Sigmoid colon (tissue), 7 donors: ENCODE results near the gene DPP6. TPM values are rescaled to one million over a fixed set of nuclear protein-coding genes. Genes with fewer than 3 reads are reported as not detected.
"Not testable (repeated sequence)": the region's sequence is repeated elsewhere in the genome, so short reads cannot be mapped to it uniquely, and the experiment has no call there.

Experiments used
- DNase-seq: peaks from one replicate; pipeline ENCODE4 v3.0.0-alpha.2; 2019
- H3K27ac ChIP-seq, 4 donors: fragments of 200-600 bp; sonication (generic); one replicate each; pipeline ENCODE4 v1.5.1; 2016 to 2019; ENCODE audit warnings: mild to moderate bottlenecking in 1 of 4
- H3K27me3 ChIP-seq, 3 donors: fragments of 200-600 bp; sonication (generic); one replicate each; pipeline ENCODE4 v1.5.1; 2019; ENCODE audit warnings: mild to moderate bottlenecking in 1 of 3
- H3K36me3 ChIP-seq, 4 donors: fragments of 200-600 bp; sonication (generic); one replicate each; pipeline ENCODE4 v1.5.1; 2016 to 2019
- H3K4me1 ChIP-seq, 4 donors: fragments of 200-600 bp; sonication (generic); one replicate each; pipeline ENCODE4 v1.5.1; 2017 to 2019
- H3K4me3 ChIP-seq, 4 donors: fragments of 200-600 bp; sonication (generic); one replicate each; pipeline ENCODE4 v1.5.1; 2017 to 2019; ENCODE audit warnings: mild to moderate bottlenecking in 2 of 4, moderate library complexity in 1 of 4
- H3K9me3 ChIP-seq, 4 donors: fragments of 200-600 bp in 3 of 4; sonication (generic) in 3 of 4; one replicate each; pipeline versions ENCODE4 v1.5.1 to v1.6.1; 2013 to 2019
- WGBS, 2 donors: extraction: QIAGEN DNeasy Blood & Tissue Kit; methylation state at CpG; one replicate each; pipeline ENCODE4 v1.1.7; 2013; 5-methylcytosine and 5-hydroxymethylcytosine counted together
- intact Hi-C: fragments of 100-400 bp; cut with DNase I; formaldehyde crosslinking; loops from one replicate; pipeline ENCODE4 v1.15.1; 2023
- polyA plus RNA-seq, 3 donors: library from polyadenylated mRNA; stranded (reverse); fragments of 200-250 nt; gene quantifications; one replicate each; pipeline ENCODE4 v1.2.3, GENCODE V29; 2013
- total RNA-seq, 4 donors: library from RNA; depleted of rRNA; stranded (reverse); fragments of >200 nt; gene quantifications; one replicate each; pipeline ENCODE4 v1.1.0, GENCODE V29; 2016
- TF ChIP-seq, protein P1 (sequence below), 4 experiments: fragments of 450-650 bp in 3 of 4; fragments of 200-600 bp in 1 of 4; IDR thresholded peaks; one replicate each; pipeline ENCODE4 v1.5.1; 2016 to 2019; ENCODE audit warnings: antibody characterized with exemption in 4 of 4, mild to moderate bottlenecking in 3 of 4, moderate library complexity in 2 of 4
- donor health status: healthy with polysubstance abuse.
- donor health status: Bipolar disorder and iron deficiency.
- donor health status: healthy.

DPP6 gene
- total and polyA plus RNA-seq, 7 donors: 1.2 to 53.2 (median 41.0) TPM; not detected in 1

DNA sequence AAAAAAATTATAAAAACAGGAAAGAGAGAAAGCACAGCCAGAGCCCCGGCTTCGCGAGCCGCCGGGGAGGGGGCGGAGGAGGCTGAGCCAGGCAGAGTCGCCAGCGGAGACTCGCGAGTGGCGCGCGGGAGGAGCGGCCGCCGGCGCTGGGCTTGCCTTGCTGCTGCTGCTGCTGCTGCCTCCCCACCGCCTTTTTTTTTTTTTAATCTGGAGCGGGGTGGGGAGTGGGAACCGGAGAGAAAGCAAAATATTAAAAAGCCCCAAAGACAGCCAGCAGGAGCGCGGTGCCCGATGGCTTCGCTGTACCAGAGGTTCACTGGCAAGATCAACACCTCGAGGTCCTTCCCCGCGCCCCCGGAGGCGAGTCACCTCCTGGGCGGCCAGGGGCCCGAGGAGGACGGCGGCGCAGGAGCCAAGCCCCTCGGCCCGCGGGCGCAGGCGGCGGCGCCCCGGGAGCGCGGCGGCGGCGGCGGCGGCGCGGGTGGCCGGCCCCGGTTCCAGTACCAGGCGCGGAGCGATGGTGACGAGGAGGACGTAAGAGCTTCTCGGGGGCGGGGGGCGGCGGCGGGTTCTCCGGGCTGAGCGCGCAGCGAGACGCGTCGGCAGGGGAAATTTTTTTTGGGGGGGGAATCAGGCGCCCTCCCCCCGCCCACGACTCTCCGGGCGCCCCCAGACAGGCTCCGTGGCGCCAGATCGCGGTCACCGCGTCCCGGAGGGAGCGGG, 493 bp downstream of the DPP6 start:
- DNase-seq, intact Hi-C loops, H3K36me3 ChIP-seq, H3K9me3 ChIP-seq, H3K27ac ChIP-seq: not testable (repeated sequence)
- Histone ChIP-seq H3K4me3 (peak overlapping the region in 3 of 4 donors; percentile 19 to 34 (median 25)), H3K4me1 (peaks cover 0 to 12% (median 9%) of the 10 kb centered on the region in 4 donors), H3K27me3 (peaks cover 0 to 18% (median 6%) of the 10 kb centered on the region in 3 donors)
- 3 to 22% methylated on average over 76 to 82 of the region's 83 CpGs for WGBS, 2 donors

DNA sequence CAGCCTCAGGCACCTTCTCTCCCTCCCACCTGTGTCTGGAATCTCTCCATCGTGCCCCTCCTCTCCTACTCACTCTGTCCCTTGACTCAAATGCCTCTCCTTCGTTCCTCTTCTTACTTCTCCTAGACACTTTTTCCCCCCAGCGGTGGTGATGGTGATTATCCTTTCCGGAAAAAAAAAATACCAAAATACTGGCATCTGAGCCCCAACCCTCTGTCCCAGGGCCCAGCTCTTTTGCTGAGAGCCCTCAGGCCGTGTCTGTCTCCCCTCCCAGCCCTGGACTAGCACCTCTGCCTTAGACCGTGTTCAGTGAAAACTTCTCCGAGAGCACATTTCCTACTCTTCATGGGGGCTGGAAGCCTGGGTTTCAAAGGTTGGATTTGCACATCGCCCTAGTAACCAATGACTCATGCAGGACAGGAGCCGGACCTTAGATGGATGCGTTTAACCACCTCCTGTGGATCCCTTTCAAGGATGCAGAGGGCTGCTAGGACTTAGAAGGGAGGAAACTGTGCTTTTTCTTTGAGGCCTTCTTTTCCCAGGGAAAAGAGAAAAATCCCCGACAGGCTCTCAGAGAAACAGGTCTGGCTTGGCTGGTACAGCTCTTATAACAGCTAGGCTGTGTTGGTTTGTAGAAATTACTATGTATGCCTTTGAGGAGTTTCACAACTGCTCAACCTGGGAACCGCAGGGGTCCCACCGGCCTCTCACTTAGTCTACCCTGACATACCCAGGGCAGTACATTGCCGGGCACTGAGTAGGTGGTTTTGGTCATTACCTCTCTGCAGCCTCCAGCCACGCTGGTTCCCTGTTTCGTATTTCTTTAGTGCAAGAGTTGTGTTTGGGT, 1.5 kb downstream of the DPP6 start:
- H3K36me3 ChIP-seq, H3K4me3 ChIP-seq, H3K27ac ChIP-seq, DNase-seq, H3K9me3 ChIP-seq, intact Hi-C loops: not testable (repeated sequence)
- peaks cover 0 to 18% (median 6%) of the 10 kb centered on the region in 3 donors for H3K27me3 ChIP-seq
- peaks cover 0 to 12% (median 9%) of the 10 kb centered on the region in 4 donors for H3K4me1 ChIP-seq
- 38 to 41% methylated on average over 10 to 11 of the region's 16 CpGs for WGBS, 2 donors

DNA sequence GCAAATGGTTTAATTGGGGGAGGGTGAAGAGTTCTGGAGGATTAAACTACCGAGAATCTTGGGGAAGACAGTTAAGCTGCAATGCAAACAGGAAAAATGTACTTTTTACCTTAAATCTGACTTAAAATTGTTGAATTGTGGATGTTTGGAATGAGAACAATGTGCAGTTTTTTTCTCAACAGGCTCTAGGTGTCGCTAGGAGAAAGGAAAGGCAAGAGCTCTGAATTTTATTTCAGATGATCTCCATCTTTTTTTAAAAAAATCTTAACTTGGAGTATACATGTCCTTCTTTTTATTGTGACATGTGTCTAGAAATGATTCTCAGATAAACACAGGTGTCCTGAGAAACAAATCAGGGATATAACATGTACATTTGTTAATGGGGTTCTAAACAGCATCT, 2.5 kb downstream of the DPP6 start:
- WGBS, 2 donors: 21 to 25% methylated on average over 1 of the region's 2 CpGs
- DNase-seq, H3K36me3 ChIP-seq, H3K4me3 ChIP-seq, intact Hi-C loops, H3K9me3 ChIP-seq, H3K27ac ChIP-seq: not testable (repeated sequence)
- Histone ChIP-seq H3K27me3 (peaks cover 0 to 18% (median 6%) of the 10 kb centered on the region in 3 donors), H3K4me1 (peaks cover 0 to 12% (median 9%) of the 10 kb centered on the region in 4 donors)

DNA sequence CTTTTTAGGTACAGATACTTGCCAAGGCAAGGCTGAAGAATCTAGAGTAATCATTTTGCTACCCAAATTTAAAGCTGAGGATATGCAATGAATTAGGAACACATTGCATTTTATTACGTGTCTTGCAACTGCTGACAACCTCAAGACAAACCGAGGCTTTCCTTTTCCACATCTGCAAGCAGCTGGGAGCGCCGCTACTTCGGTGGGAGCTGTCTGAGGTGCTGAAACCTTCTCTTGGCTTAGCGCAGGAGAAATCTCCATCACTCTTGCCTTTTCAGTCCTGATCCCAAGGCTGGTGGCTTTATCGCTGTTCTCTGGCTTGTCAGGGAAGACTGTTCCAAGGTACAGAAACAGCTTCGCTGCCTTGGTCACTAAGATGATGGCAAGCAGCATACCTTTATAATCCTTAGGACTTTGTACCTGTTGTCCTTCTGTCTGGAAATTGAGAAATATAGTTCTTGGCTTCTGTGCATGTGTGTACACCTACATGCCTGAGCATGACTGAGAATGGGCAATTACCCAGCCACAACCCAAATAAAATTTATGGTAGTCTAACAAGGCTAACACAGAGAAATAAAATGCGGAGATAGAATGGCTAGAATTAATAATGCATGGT, 3.4 kb downstream of the DPP6 start:
- peaks cover 0 to 13% (median 6%) of the 10 kb centered on the region in 3 donors for H3K27me3 ChIP-seq
- H3K4me3 ChIP-seq, H3K36me3 ChIP-seq, H3K27ac ChIP-seq, DNase-seq, intact Hi-C loops, H3K9me3 ChIP-seq: not testable (repeated sequence)
- peaks cover 0 to 12% (median 9%) of the 10 kb centered on the region in 4 donors for H3K4me1 ChIP-seq
- WGBS, 2 donors: 13 to 20% methylated on average over 9 of the region's 9 CpGs

DNA sequence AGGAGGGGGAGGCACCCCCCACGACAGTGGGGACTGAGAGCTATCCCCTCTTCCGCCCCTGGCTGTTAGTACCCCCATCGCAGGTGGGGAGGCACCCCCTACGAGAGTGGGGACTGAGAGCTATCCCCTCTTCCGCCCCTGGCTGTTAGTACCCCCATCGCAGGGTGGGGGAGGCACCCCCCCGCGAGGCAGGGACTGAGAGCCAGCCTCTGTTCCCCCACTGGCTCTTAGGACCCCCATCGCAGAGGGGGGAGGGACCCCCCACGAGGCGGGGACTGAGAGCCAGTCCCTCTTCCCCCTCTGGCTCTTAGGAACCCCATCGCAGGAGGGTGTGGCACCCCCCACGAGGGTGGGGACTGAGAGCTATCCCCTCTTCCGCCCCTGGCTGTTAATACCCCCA, 6.6 kb downstream of the DPP6 start:
- H3K4me1 ChIP-seq, H3K27ac ChIP-seq, DNase-seq, H3K4me3 ChIP-seq, H3K27me3 ChIP-seq, H3K9me3 ChIP-seq, H3K36me3 ChIP-seq, intact Hi-C loops: not testable (repeated sequence)
- 85 to 89% methylated on average over 14 of the region's 14 CpGs for WGBS, 2 donors

DNA sequence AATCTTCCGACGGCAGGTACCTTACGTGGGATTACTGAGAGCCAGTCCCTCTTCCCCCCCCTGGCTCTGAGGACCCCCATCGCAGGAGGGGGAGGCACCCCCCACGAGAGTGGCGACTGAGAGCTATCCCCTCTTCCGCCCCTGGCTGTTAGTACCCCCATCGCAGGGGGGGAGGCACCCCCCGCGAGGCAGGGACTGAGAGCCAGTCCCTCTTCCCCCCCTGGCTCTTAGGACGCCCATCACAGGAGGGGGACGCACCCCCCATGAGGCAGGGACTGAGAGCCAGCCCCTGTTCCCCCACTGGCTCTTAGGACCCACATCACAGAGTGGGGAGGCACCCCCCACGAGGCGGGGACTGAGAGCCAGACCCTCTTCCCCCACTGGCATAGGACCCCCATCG, 8.4 kb downstream of the DPP6 start:
- H3K36me3 ChIP-seq, H3K27ac ChIP-seq, DNase-seq, H3K4me3 ChIP-seq, intact Hi-C loops, H3K27me3 ChIP-seq, H3K9me3 ChIP-seq, H3K4me1 ChIP-seq: not testable (repeated sequence)
- 86 to 90% methylated on average over 15 of the region's 15 CpGs for WGBS, 2 donors

DNA sequence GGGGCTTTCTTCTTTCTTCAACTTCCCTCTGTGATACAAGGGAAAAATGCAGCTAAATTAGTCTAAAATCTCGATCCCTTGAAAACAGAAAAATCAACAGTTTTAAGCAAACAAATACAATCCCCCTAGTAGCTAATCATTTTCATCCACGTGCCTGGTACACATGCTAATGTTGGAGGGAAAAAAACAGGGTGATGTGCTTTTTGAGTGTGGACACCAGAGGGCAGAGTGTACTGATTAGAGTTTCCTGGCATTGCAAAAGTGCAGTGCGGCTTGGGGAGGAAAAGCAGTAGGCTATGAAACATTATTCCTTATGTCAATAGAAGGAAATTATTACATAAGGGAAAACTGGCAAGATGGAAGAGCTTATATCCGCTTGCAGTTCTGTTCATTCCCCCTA, 19.6 kb downstream of the DPP6 start:
- intact Hi-C loops, H3K4me3 ChIP-seq, H3K4me1 ChIP-seq, H3K27me3 ChIP-seq, DNase-seq, H3K27ac ChIP-seq, H3K9me3 ChIP-seq, H3K36me3 ChIP-seq: not testable (repeated sequence)
- WGBS, 2 donors: 14 to 17% methylated on average over 4 of the region's 4 CpGs
- TF ChIP-seq, protein P1, sequence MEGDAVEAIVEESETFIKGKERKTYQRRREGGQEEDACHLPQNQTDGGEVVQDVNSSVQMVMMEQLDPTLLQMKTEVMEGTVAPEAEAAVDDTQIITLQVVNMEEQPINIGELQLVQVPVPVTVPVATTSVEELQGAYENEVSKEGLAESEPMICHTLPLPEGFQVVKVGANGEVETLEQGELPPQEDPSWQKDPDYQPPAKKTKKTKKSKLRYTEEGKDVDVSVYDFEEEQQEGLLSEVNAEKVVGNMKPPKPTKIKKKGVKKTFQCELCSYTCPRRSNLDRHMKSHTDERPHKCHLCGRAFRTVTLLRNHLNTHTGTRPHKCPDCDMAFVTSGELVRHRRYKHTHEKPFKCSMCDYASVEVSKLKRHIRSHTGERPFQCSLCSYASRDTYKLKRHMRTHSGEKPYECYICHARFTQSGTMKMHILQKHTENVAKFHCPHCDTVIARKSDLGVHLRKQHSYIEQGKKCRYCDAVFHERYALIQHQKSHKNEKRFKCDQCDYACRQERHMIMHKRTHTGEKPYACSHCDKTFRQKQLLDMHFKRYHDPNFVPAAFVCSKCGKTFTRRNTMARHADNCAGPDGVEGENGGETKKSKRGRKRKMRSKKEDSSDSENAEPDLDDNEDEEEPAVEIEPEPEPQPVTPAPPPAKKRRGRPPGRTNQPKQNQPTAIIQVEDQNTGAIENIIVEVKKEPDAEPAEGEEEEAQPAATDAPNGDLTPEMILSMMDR (IDR thresholded peaks at IDR 0.05): peak in 3 of 4 experiments; percentile 22 to 51 (median 31)

DNA sequence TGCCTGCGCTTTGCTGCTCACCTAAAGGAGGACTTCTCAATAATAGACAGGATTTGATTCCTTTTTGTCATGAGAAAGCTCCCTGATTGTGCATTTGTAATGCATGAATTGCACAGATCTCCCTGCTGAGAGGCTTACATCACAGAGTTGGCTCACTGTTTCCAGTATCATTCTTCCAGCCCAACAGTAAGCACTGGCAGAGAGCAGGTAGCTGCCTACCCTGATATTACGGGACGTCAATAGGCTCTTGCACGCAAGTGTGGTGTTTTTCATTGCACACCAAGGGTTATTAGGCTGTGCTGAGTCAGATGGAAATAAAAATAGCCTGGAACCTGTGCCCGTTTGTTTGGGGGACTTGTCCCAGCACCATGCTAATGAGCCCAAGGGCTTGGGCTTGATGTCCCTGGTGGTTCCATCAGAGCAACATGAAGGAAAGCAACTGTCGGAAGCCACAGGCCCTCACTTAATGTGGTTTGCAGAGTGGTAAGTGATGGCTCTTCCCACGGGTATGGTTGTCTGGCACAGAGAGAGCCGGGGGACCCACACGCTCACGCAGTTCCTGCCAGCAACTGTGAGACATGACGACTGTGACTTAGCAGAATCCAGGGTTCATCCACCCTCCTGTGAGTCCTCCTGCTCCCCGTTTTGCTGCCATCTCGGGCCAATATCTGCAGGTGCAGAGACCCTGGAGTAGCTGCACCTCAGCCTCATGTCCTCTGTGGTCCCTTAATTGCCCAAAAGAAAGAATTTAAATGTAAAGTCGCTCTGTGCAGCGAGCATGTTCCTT, 20.4 kb downstream of the DPP6 start:
- H3K27me3 ChIP-seq, DNase-seq, H3K27ac ChIP-seq, H3K4me3 ChIP-seq, H3K36me3 ChIP-seq, H3K4me1 ChIP-seq, intact Hi-C loops, H3K9me3 ChIP-seq: not testable (repeated sequence)
- WGBS, 2 donors: 75 to 81% methylated on average over 15 of the region's 15 CpGs

DNA sequence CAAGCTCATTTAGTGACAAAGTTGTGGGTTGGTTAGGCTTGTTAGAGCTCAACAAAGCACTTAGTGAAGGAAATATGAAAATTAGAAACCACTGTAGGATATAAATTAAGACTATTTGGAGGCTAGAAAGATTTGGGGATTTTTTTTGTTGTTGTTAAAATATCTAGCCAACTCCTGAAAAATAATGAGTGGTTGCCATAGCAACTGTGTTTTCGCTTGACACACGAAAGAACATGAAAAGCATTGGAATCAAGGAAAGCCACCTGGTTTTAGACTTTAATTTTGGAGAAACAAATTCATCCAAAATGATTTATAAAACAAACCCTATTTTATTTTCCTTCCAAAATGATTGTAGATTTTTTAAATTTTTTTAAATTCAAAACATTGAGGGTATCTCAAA, 26.3 kb downstream of the DPP6 start:
- DNase-seq, H3K36me3 ChIP-seq, H3K27me3 ChIP-seq, H3K27ac ChIP-seq, H3K4me3 ChIP-seq, H3K9me3 ChIP-seq, intact Hi-C loops, H3K4me1 ChIP-seq: not testable (repeated sequence)
- 82% methylated on average over 2 of the region's 2 CpGs for WGBS, 2 donors

DNA sequence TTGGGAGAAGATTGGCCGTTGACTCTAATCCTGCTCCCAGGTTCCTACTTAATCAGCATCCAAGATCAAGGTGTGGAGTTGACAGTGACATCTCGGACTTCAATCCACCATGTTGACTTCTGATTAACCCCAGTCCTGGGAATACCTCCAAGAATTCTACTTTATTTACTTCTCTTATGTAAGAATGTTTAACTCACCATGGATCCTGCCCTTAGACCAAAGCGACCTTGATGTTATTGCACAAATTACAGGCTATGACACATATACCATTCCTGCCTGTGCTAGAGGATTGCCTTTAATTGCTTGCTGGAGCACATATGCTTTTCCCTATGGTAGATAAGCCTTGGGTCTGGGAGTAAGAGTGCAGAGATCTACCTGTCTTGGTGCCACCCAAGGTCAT, 28.1 kb downstream of the DPP6 start:
- intact Hi-C loops, H3K36me3 ChIP-seq, DNase-seq, H3K4me3 ChIP-seq, H3K27me3 ChIP-seq, H3K9me3 ChIP-seq, H3K4me1 ChIP-seq, H3K27ac ChIP-seq: not testable (repeated sequence)
- WGBS, 2 donors: 56 to 80% methylated on average over 3 of the region's 3 CpGs
